ENCODE measurements around the gene MAPK8IP1.

DNA sequence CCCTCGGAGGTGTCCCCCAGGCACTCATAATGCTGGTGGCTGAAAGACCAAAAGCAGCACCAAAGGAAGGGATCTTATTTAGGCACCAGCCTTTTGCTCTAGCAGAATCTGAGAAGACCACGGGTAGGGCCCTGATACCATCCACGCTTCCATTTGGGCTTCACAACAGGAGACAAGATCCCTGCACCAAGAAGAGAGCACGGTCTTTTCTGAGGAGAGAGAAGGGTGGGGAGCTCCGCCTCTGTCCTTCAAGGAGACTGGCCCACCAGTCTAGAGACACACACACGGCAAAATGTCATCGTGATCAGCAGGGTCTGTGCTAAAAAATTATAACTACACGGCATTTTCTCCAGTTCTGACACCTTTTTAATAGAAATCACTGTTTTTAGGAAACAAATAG lies 46.8 kb downstream of the MAPK8IP1 start:
- TF ChIP-seq, protein P1, sequence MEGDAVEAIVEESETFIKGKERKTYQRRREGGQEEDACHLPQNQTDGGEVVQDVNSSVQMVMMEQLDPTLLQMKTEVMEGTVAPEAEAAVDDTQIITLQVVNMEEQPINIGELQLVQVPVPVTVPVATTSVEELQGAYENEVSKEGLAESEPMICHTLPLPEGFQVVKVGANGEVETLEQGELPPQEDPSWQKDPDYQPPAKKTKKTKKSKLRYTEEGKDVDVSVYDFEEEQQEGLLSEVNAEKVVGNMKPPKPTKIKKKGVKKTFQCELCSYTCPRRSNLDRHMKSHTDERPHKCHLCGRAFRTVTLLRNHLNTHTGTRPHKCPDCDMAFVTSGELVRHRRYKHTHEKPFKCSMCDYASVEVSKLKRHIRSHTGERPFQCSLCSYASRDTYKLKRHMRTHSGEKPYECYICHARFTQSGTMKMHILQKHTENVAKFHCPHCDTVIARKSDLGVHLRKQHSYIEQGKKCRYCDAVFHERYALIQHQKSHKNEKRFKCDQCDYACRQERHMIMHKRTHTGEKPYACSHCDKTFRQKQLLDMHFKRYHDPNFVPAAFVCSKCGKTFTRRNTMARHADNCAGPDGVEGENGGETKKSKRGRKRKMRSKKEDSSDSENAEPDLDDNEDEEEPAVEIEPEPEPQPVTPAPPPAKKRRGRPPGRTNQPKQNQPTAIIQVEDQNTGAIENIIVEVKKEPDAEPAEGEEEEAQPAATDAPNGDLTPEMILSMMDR (IDR thresholded peaks at IDR 0.05) = no peak
- TF ChIP-seq EP300 (IDR thresholded peaks at IDR 0.05) = no peak

Measured in suprapubic skin (tissue), 3 donors.